WERI-Rb-1 (cell line): ENCODE measurements around the gene SRP68.

Experiments used
- DNase-seq: peaks from one replicate; pipeline ENCODE4 v3.0.0-alpha.2; 2020
- H3K27ac ChIP-seq: fragments of 250-450 bp; sonication (Bioruptor Pico); 2 replicates; pipeline ENCODE4 v1.5.1; 2020; ENCODE audit warnings: mild to moderate bottlenecking, moderate library complexity
- H3K27me3 ChIP-seq: fragments of 250-450 bp; sonication (Bioruptor Pico); 2 replicates; pipeline ENCODE4 v1.5.1; 2021; ENCODE audit warnings: mild to moderate bottlenecking, low read depth, moderate library complexity; ENCODE audit not compliant: insufficient read depth, severe bottlenecking
- H3K36me3 ChIP-seq: fragments of 250-450 bp; sonication (Bioruptor Pico); 2 replicates; pipeline ENCODE4 v1.5.1; 2020; ENCODE audit warnings: mild to moderate bottlenecking, moderate library complexity
- H3K4me3 ChIP-seq: 2 replicates; pipeline ENCODE4 v1.5.1; 2011; ENCODE audit warnings: low read depth, mild to moderate bottlenecking, control low read depth, low read length
- H3K9me3 ChIP-seq: fragments of 250-450 bp; sonication (Bioruptor Pico); 2 replicates; pipeline ENCODE4 v1.5.1; 2021; ENCODE audit warnings: mild to moderate bottlenecking, moderate library complexity; ENCODE audit not compliant: severe bottlenecking
- TF ChIP-seq, protein P1 (sequence below): IDR thresholded peaks from 2 replicates; pipeline ENCODE4 v1.5.1; 2011; ENCODE audit warnings: low read depth, mild to moderate bottlenecking, control low read depth, inconsistent platforms, low read length

SRP68 gene

DNA sequence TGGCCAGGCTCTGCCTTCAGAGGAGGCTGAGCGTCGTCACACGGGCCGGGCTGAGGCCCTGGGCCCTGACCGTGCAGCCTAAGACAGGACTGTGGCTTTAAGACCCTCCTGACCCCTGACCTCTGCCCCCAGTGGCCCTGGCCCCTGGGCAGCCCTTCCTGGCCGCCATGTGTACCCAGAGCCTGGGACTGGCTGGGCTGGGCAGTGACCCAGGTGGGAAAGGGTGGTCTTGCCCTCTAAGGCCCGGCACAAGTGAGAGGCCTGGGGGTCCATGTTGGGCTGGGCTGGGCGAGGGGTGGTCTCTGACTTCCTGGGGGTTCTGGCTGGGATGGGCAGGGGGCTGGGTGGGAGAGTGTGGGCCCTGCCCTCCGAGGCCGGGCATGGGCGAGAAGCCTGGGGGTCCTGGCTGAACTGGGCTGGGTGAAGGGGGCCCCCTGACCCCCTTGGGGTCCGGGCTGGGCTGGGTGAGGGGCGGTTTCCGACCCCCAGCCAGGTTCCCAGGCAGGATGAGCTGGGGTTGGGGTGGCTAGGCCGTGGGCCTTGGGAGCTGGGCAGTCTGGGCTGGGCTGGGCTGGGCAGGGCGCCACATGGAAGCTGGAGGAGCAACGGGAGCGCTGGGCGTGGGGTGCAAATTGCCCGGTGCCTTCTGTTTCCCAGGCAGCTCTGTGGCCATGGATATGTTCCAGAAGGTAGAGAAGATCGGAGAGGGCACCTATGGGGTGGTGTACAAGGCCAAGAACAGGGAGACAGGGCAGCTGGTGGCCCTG, 71.4 kb downstream of the SRP68 start, which contains the start of gene CDK3:
CDK3 (plus strand) TSS at position 101 of the 767 bp plus-strand sequence; CDS start at position 672, 571 bp downstream.
- peak within 1 kb of the TSS; percentile 53 for H3K27ac ChIP-seq
- H3K36me3 ChIP-seq: peaks cover 44% of the 10 kb centered on the region
- no peak for DNase-seq
- TF ChIP-seq, protein P1, sequence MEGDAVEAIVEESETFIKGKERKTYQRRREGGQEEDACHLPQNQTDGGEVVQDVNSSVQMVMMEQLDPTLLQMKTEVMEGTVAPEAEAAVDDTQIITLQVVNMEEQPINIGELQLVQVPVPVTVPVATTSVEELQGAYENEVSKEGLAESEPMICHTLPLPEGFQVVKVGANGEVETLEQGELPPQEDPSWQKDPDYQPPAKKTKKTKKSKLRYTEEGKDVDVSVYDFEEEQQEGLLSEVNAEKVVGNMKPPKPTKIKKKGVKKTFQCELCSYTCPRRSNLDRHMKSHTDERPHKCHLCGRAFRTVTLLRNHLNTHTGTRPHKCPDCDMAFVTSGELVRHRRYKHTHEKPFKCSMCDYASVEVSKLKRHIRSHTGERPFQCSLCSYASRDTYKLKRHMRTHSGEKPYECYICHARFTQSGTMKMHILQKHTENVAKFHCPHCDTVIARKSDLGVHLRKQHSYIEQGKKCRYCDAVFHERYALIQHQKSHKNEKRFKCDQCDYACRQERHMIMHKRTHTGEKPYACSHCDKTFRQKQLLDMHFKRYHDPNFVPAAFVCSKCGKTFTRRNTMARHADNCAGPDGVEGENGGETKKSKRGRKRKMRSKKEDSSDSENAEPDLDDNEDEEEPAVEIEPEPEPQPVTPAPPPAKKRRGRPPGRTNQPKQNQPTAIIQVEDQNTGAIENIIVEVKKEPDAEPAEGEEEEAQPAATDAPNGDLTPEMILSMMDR: no peak
- H3K27me3 ChIP-seq: no peaks in the 10 kb centered on the region
- no peaks in the 10 kb centered on the region for H3K9me3 ChIP-seq
- H3K4me3 ChIP-seq: no peak within 1 kb of the TSS

DNA sequence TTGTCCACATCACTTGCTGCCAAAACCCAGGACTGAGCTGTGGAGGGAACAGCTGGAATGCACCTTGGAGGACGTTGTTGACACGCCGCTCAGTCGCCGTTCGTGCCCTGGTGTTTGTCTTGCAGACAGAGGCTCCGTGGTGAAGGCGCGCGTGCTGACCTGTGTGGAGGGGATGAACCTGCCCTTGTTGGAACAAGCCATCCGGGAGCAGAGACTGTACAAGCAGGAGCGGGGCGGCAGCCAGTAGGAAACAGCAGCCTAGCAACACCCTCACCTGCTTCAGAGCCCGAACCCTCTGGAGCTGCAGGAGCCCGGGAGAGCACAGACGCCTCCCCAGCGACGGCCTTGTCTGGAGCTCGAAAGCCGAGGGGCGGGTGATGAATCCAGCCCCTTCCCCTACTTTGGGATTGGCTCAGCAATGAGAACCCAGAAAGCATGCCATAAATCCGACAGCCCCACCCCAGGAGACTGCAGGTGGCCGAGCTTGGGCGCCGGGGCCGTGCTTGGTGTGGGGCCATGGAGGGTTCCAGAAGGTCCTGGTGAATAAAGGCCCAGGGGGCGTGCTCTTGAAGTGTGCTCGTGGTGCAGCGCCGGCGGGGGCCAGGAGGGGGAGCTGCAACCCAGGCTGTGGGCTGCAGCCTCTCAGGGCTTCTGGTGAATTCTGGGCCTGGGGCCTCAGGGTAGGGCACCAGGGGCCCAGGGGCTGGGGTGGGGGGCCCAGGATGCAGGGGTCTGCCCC, 72.1 kb downstream of the SRP68 start:
- TF ChIP-seq, protein P1: peak; percentile 93
- H3K4me3 ChIP-seq: no peak overlapping the region
- no peaks in the 10 kb centered on the region for H3K9me3 ChIP-seq
- DNase-seq: peak; percentile 81
- H3K27me3 ChIP-seq: no peaks in the 10 kb centered on the region
- peaks cover 42% of the 10 kb centered on the region for H3K36me3 ChIP-seq
- peak overlapping the region; percentile 53 for H3K27ac ChIP-seq

DNA sequence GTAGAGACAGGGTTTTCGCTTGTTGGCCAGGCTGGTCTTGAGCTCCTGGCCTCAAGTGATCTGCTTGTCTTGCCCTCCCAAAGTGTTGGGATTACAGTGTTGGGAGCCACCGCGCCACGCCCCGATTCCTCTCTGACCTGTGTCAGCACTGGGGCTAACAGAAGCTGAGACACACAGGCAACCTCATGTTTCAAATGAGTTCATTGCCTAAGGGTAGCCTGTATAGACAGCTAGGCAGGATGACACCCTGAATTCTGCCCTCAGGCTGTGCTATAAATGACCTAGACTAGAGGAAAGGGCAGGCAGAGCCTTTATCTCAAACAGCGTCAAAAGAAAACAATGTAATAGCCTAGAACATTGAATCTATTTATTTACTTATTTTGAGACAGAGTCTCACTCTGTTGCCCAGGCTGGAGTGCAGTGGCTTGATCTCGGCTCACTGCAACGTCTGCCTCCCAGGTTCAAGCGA, 74.0 kb downstream of the SRP68 start:
- H3K4me3 ChIP-seq: no peak overlapping the region
- no peaks in the 10 kb centered on the region for H3K27me3 ChIP-seq
- DNase-seq: no peak
- H3K36me3 ChIP-seq: peaks cover 37% of the 10 kb centered on the region
- H3K9me3 ChIP-seq: no peaks in the 10 kb centered on the region
- TF ChIP-seq, protein P1: no peak
- H3K27ac ChIP-seq: no peak overlapping the region

DNA sequence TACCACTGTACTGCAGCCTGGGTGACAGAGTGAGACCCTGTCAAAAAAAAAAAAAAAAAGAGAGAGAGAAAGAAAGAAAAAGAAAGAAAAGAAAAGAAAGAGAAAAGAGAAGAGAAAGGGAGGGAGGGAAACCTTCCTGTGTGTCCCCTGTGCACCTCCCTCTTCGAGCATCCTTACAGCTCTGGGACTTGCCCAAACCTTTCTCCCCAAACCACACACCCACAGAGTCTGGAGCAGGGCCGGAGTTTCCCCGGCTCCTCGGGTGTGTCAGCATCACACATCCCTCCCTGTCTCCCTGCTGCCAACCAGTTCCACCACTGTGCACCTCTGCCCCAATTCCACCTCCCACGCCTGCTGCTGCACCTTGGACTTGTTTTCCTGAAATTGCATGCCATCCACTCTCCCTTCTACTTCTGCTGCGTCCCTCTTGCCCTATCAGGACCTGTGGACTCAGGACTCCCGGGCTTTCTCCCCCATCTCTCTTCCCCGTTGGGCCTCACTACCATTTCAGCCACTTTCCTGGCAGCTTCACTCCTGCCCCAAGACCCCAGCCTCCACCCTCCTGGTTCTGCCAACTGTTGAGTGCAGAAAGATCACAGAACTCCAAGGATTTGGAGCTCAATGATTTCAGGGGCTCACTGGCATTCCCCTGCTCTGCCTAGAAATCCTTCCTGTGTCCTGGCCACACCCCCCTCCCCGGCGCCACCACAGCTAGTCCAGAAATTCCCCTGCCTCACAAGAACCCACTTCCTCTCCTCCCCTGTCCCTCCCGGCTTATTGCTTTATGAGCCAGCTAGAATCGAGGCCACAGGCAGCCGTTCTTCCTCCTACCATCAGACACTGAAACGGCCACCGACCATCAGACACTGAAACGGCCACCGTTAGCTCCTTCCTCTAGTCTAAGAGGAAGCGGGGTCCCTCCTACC, 75.4 kb downstream of the SRP68 start:
- Histone ChIP-seq H3K27me3 (no peaks in the 10 kb centered on the region), H3K9me3 (no peaks in the 10 kb centered on the region), H3K27ac (peak overlapping the region; percentile 14; the same call in 1 of the 2 replicates), H3K36me3 (peaks cover 34% of the 10 kb centered on the region), H3K4me3 (no peak overlapping the region)
- TF ChIP-seq, protein P1: no peak
- no peak for DNase-seq

DNA sequence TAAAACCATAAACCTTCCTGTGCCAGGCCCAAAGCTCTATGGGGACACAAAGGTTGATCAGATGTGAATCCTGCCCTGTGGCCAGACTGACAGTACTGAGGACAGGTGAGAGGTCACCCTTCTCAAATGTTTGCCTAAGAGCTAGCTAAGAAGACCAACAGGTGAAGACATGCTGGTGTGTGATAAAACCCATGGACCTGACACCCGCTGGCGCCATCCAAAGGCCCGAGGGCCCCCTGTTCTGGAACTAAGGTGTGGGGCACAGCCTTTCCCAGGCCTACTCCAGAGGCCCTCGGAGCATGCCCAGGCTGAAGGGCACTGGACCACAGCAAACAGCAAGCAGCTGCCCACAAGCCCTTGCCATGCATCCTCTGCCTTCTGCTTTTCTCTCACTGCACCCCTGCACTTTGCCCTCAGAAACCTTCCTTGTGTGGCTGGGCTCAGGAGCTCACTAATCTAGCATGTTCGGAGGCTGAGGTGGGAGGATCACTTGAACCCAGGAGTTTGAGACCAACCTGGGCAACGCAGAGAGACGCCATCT, 76.9 kb downstream of the SRP68 start:
- TF ChIP-seq, protein P1: no peak
- no peaks in the 10 kb centered on the region for H3K9me3 ChIP-seq
- no peak overlapping the region for H3K4me3 ChIP-seq
- no peaks in the 10 kb centered on the region for H3K27me3 ChIP-seq
- no peak overlapping the region for H3K27ac ChIP-seq
- H3K36me3 ChIP-seq: peaks cover 36% of the 10 kb centered on the region
- DNase-seq: no peak
